Breast epithelium (tissue), 3 donors: ENCODE results near the gene COQ8B.

Experiments used
- POLR2A ChIP-seq: fragments of 450-650 bp; IDR thresholded peaks from one replicate; pipeline ENCODE4 v1.6.1; 2016; ENCODE audit warnings: antibody characterized with exemption, mild to moderate bottlenecking, moderate library complexity
- TF ChIP-seq, protein P1 (sequence below), 3 donors: fragments of 450-650 bp; IDR thresholded peaks; one replicate each; pipeline ENCODE4 v1.5.1; 2016 to 2017; ENCODE audit warnings: antibody characterized with exemption in 3 of 3, mild to moderate bottlenecking in 3 of 3, moderate library complexity in 3 of 3

DNA sequence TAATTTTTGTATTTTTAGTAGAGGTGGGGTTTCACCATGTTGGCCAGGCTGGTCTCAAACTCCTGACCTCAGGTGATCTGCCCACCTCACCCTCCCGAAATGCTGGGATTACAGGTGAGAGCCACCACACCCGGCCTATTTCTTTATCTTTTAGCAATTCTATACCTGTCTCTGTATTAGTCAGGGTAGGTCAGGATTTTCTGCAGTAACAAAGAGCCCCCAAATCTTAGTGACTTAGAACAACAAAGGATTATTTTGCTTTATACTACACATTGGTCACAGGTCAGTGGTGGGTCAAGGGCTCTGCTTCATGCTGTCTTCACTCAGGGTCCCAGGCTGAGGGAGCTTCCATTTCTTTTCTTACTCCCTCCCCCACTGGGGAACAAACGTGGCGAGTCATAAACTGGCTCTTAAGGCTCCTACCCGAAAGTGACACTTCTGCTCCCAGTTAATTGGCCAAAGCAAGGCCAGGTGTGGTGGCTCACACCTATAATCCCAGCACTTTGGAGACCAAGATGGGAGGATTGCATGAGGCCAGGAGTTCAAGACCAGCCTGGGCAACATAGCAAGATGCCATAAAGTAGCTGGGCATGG is 7.1 kb upstream of the COQ8B start:
- TF ChIP-seq, protein P1, sequence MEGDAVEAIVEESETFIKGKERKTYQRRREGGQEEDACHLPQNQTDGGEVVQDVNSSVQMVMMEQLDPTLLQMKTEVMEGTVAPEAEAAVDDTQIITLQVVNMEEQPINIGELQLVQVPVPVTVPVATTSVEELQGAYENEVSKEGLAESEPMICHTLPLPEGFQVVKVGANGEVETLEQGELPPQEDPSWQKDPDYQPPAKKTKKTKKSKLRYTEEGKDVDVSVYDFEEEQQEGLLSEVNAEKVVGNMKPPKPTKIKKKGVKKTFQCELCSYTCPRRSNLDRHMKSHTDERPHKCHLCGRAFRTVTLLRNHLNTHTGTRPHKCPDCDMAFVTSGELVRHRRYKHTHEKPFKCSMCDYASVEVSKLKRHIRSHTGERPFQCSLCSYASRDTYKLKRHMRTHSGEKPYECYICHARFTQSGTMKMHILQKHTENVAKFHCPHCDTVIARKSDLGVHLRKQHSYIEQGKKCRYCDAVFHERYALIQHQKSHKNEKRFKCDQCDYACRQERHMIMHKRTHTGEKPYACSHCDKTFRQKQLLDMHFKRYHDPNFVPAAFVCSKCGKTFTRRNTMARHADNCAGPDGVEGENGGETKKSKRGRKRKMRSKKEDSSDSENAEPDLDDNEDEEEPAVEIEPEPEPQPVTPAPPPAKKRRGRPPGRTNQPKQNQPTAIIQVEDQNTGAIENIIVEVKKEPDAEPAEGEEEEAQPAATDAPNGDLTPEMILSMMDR (IDR thresholded peaks at IDR 0.05) = no peak
- TF ChIP-seq POLR2A = no peak
